Measurements from ENCODE around the gene JUNB.
A peak's percentile ranks its signal among the peaks of the same experiment; 100 is the strongest.

Gene JUNB

DNA sequence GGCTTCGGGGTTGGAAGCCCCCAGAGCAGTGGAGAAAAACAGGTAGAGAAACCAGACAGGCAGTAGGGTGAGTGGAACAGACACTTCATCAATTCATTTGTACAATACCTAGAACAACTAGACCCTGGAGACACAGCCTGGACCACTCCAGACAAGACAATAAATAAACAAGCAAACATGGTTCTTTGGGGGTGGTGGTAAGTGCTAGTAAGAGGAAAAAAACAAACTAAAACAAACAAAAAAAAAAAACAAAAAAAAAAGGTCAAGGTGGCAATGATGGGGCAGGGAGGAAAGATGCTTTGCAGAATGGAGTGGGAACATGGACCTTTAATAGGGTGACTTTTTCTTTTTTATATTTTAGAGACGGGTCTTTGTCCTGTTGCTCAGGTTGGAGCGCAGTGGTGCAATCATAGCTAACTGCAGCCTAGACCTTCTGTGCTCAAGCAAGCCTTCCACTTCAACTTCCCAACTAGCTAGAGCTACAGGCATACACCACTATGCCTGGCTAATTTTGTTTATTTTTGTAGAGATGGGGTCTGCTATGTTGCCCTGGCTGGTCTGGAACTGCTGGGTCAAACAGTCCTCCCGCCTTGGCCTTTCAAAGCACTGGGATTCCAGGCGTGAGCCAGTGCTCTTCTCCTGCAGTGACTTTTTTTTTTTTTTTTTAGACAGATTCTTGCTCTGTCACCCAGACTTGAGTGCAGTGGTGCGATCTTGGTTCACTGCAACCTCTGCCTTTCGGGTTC, 3.1 kb downstream of the JUNB start:
- no peaks in the 10 kb centered on the region for H3K9me3 ChIP-seq (replicated peaks; ENCODE audit: insufficient read depth, low read length)

DNA sequence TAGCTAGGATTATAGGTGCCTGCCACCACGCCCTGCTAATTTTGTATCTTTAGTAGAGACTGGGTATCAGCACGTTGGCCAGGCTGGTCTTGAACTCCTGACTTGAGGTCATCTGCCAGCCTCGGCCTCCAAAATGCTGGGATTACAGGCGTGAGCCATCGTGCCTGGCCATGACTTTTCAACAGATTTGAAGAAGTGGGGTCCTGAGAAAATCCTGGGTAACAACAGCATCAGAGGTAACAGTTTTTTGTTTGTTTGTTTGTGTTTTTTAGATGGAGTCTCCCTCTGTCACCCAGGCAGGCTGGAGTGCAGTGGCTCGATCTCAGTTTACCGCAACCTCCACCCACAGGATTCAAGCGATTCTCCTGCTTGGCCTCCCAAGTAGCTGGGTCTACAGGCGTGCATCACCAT, 3.7 kb downstream of the JUNB start:
- H3K27me3 ChIP-seq (replicated peaks; ENCODE audit: insufficient read depth, low read length): no peaks in the 10 kb centered on the region
- no peak overlapping the region for H3K9ac ChIP-seq (ENCODE audit: low read length)
- no peaks in the 10 kb centered on the region for H4K20me1 ChIP-seq (ENCODE audit: insufficient read depth, low read length)
- TF ChIP-seq EZH2 (optimal IDR thresholded peaks at IDR 0.05; ENCODE audit: low read depth, low read length) (no peak), EZH2phosphoT487 (IDR thresholded peaks at IDR 0.05; ENCODE audit: low read length) (no peak)
- TF ChIP-seq, protein P1, sequence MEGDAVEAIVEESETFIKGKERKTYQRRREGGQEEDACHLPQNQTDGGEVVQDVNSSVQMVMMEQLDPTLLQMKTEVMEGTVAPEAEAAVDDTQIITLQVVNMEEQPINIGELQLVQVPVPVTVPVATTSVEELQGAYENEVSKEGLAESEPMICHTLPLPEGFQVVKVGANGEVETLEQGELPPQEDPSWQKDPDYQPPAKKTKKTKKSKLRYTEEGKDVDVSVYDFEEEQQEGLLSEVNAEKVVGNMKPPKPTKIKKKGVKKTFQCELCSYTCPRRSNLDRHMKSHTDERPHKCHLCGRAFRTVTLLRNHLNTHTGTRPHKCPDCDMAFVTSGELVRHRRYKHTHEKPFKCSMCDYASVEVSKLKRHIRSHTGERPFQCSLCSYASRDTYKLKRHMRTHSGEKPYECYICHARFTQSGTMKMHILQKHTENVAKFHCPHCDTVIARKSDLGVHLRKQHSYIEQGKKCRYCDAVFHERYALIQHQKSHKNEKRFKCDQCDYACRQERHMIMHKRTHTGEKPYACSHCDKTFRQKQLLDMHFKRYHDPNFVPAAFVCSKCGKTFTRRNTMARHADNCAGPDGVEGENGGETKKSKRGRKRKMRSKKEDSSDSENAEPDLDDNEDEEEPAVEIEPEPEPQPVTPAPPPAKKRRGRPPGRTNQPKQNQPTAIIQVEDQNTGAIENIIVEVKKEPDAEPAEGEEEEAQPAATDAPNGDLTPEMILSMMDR (IDR thresholded peaks at IDR 0.05; ENCODE audit: low read length): no peak
- no peaks in the 10 kb centered on the region for H3K9me3 ChIP-seq (replicated peaks; ENCODE audit: insufficient read depth, low read length)
- H3K4me2 ChIP-seq (ENCODE audit: low read depth, low read length): no peak overlapping the region
- H3K4me1 ChIP-seq (ENCODE audit: low read length): peaks cover 17% of the 10 kb centered on the region
- H2AFZ ChIP-seq (ENCODE audit: low read length): no peak overlapping the region
- no peaks in the 10 kb centered on the region for H3K9me2 ChIP-seq (replicated peaks; ENCODE audit: insufficient read depth, low read length)
- peaks cover 15% of the 10 kb centered on the region for H3K79me2 ChIP-seq (ENCODE audit: low read length)
- no peak for DNase-seq
- no peaks in the 10 kb centered on the region; the same call in 1 of the 2 replicates for H3K36me3 ChIP-seq (replicated peaks; ENCODE audit: insufficient read depth, low read length)
- no peak overlapping the region for H3K4me3 ChIP-seq (ENCODE audit: low read length)
- H3F3A ChIP-seq (ENCODE audit: insufficient read depth, low read length): peaks cover 36% of the 10 kb centered on the region
- H3K27ac ChIP-seq (ENCODE audit: low read length): no peak overlapping the region

More for the DNA sequence above, 3.1 kb downstream of the JUNB start:
- Histone ChIP-seq H3K36me3 (replicated peaks; ENCODE audit: insufficient read depth, low read length) (no peaks in the 10 kb centered on the region), H3F3A (ENCODE audit: insufficient read depth, low read length) (peaks cover 36% of the 10 kb centered on the region), H4K20me1 (ENCODE audit: insufficient read depth, low read length) (no peaks in the 10 kb centered on the region), H3K4me3 (ENCODE audit: low read length) (peak overlapping the region; percentile 93), H2AFZ (ENCODE audit: low read length) (peak overlapping the region; percentile 43; the same call in 1 of the 2 replicates), H3K9me2 (replicated peaks; ENCODE audit: insufficient read depth, low read length) (no peaks in the 10 kb centered on the region), H3K27ac (ENCODE audit: low read length) (peak overlapping the region; percentile 97), H3K4me2 (ENCODE audit: low read depth, low read length) (peak overlapping the region; percentile 99), H3K27me3 (replicated peaks; ENCODE audit: insufficient read depth, low read length) (no peaks in the 10 kb centered on the region), H3K79me2 (ENCODE audit: low read length) (peaks cover 15% of the 10 kb centered on the region), H3K4me1 (ENCODE audit: low read length) (peaks cover 17% of the 10 kb centered on the region), H3K9ac (ENCODE audit: low read length) (peak overlapping the region; percentile 94)
- TF ChIP-seq, protein P1 (IDR thresholded peaks at IDR 0.05; ENCODE audit: low read length): no peak
- TF ChIP-seq EZH2 (optimal IDR thresholded peaks at IDR 0.05; ENCODE audit: low read depth, low read length) (no peak), EZH2phosphoT487 (IDR thresholded peaks at IDR 0.05; ENCODE audit: low read length) (no peak)
- DNase-seq: no peak

DNA sequence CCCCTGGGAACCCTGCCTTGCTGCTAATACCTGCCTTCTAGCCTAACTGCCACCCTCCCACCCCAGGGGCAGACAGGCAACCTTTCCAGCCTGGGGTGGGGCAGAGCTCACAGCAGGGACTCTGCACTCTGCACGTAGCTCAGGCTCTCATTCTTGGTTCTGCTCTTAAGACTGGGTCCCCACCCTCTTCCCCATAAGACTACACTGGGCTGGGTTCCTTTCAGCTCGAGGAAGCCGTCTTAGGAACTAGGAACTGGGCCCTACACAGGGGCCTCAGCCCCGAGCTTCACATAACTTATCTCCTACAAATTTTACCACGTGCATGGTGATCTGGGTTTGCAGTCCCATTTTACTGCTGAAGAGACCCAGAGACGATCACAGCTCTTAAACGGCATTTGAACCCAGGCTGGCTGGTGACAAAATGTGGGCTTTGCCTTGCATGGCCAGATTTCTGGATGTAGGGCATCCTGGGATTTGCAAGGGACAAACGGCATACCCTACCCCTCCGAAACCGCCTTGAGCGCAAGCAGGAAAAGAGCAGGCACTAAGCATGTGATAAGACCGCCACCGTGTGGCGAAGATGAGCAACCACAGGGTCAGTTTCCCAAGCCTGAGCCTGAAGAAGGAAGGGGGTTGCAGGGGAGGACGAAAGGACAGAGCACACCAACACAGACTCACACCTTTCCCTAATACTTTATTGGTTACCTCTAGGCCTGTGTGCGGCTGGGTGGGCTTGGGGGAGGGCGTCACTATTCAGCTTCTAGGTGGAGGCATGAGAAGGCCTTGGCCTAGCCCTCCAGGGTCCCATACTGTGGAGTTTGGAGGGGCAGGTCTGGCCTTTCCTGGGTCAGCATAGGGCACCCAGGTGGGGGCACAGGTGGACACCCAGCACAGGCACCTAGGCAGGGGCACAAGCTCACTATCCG, 5.1 kb downstream of the JUNB start:
- peaks cover 15% of the 10 kb centered on the region; the same call in 1 of the 2 replicates for H3K4me1 ChIP-seq (ENCODE audit: low read length)
- H3K9me2 ChIP-seq (replicated peaks; ENCODE audit: insufficient read depth, low read length): no peaks in the 10 kb centered on the region
- H3K4me3 ChIP-seq (ENCODE audit: low read length): no peak overlapping the region
- H3K27me3 ChIP-seq (replicated peaks; ENCODE audit: insufficient read depth, low read length): no peaks in the 10 kb centered on the region
- DNase-seq: peak; percentile 67
- H3K9ac ChIP-seq (ENCODE audit: low read length): no peak overlapping the region
- TF ChIP-seq, protein P1 (IDR thresholded peaks at IDR 0.05; ENCODE audit: low read length): peak; percentile 95
- TF ChIP-seq EZH2phosphoT487 (IDR thresholded peaks at IDR 0.05; ENCODE audit: low read length) (no peak), EZH2 (optimal IDR thresholded peaks at IDR 0.05; ENCODE audit: low read depth, low read length) (no peak)
- peak overlapping the region; percentile 40; the same call in 1 of the 2 replicates for H3K4me2 ChIP-seq (ENCODE audit: low read depth, low read length)
- peaks cover 27% of the 10 kb centered on the region for H3K79me2 ChIP-seq (ENCODE audit: low read length)
- no peaks in the 10 kb centered on the region for H3K9me3 ChIP-seq (replicated peaks; ENCODE audit: insufficient read depth, low read length)
- H2AFZ ChIP-seq (ENCODE audit: low read length): no peak overlapping the region
- H3K27ac ChIP-seq (ENCODE audit: low read length): no peak overlapping the region
- H4K20me1 ChIP-seq (ENCODE audit: insufficient read depth, low read length): no peaks in the 10 kb centered on the region
- H3F3A ChIP-seq (ENCODE audit: insufficient read depth, low read length): peaks cover 27% of the 10 kb centered on the region
- no peaks in the 10 kb centered on the region; the same call in 1 of the 2 replicates for H3K36me3 ChIP-seq (replicated peaks; ENCODE audit: insufficient read depth, low read length)
